ENCODE results near the gene FOXE1. TPM values are rescaled to one million over a fixed set of nuclear protein-coding genes. Genes with fewer than 3 reads are reported as not detected.

The FOXE1 gene
- total and polyA plus RNA-seq, 2 of the 13 experiments (the other 11 are each of a cell fraction or from before 2014, with no cell fraction given), result not detected

DNA sequence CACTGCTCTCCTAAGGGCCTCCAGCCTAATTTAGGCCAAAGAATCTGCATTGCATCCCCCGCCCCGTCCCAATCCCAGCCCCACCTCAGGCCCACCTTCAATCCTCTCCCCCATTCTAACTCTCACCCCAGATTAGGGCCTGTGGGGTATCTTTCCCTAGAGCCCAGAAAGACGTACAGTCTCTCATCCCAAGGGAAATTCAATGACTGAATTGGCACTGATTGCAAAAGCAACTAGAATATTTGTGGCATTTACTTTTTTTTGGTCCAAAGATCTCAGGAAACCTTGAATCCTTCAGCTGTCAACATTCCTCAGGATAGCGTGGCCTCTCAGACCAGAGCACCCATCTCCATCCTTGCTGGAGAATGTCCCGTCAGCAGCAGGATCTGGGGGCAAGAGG lies 38.7 kb downstream of the FOXE1 start:
- 40% methylated on average over 5 of the region's 5 CpGs for WGBS (ENCODE audit: low lambda C conversion rate)
- H3K4me3 ChIP-seq (replicated peaks in 1 of 3; ENCODE audit: insufficient read depth in 1 of 3, low read depth in 2 of 3, low read length in 3 of 3), result no peak overlapping the region
- FAIRE-seq (no peak), DNase-seq (ENCODE audit: low spot score) (no peak), ATAC-seq (no peak)
- ChIA-PET POLR2A (no interaction called here), CTCF (ENCODE audit: low intra/inter-chr PET ratio, low total read pairs) (no interaction called here)
- no TSS peak for BruUV-seq (replicated peaks)
- H3K4me1 ChIP-seq (ENCODE audit: insufficient read depth, low read length), result no peaks in the 10 kb centered on the region
- H2AFZ ChIP-seq (ENCODE audit: low read length), result no peak overlapping the region
- H3K9me3 ChIP-seq (ENCODE audit: low read length), result no peaks in the 10 kb centered on the region
- no peak overlapping the region for H3K27ac ChIP-seq (ENCODE audit: extremely low read length, insufficient read depth, low read length)
- H3K79me2 ChIP-seq (ENCODE audit: insufficient read depth, low read length), result no peaks in the 10 kb centered on the region
- H3K9ac ChIP-seq (ENCODE audit: insufficient read depth, low read depth, low read length), result no peak overlapping the region
- peaks cover 0 to 9% of the 10 kb centered on the region in 2 experiments; a peak in 1 of 5 replicates for H3K27me3 ChIP-seq (ENCODE audit: control insufficient read depth in 1 of 2, insufficient read depth in 2 of 2, low read length in 2 of 2)
- no peak overlapping the region for H3K4me2 ChIP-seq (ENCODE audit: low read depth, low read length)
- in situ Hi-C loops (cut with HindIII; ENCODE audit: extremely low pct_ligation_motif_present, low pct_unique_long_range_greater_than_20kb), result loop anchor here (5.0 kb wide), 1 partner anchor 179 kb away; no protein-coding TSS in a partner anchor
- no peaks in the 10 kb centered on the region for H3K36me3 ChIP-seq (replicated peaks in 1 of 2; ENCODE audit: control insufficient read depth in 1 of 2, insufficient read depth in 2 of 2, low read length in 2 of 2)
- H4K20me1 ChIP-seq (ENCODE audit: insufficient read depth, low read length), result no peaks in the 10 kb centered on the region
- intact Hi-C loops (cut with micrococcal nuclease; ENCODE audit: unreplicated experiment), result loop anchor here (1.0 kb wide), 1 partner anchor 181 kb away; no protein-coding TSS in a partner anchor
- TF ChIP-seq ZMYM3 (CRISPR knock-in tag; IDR thresholded peaks at IDR 0.05), result no peak
- no peak for TF ChIP-seq ZSCAN12 (CRISPR knock-in tag; IDR thresholded peaks at IDR 0.05)
- no peak for TF ChIP-seq ZNF30 (CRISPR knock-in tag; IDR thresholded peaks at IDR 0.05)
- TF ChIP-seq ZNF101 (CRISPR knock-in tag; IDR thresholded peaks at IDR 0.05; ENCODE audit: borderline replicate concordance, low read depth), result no peak
- TF ChIP-seq, protein P1, sequence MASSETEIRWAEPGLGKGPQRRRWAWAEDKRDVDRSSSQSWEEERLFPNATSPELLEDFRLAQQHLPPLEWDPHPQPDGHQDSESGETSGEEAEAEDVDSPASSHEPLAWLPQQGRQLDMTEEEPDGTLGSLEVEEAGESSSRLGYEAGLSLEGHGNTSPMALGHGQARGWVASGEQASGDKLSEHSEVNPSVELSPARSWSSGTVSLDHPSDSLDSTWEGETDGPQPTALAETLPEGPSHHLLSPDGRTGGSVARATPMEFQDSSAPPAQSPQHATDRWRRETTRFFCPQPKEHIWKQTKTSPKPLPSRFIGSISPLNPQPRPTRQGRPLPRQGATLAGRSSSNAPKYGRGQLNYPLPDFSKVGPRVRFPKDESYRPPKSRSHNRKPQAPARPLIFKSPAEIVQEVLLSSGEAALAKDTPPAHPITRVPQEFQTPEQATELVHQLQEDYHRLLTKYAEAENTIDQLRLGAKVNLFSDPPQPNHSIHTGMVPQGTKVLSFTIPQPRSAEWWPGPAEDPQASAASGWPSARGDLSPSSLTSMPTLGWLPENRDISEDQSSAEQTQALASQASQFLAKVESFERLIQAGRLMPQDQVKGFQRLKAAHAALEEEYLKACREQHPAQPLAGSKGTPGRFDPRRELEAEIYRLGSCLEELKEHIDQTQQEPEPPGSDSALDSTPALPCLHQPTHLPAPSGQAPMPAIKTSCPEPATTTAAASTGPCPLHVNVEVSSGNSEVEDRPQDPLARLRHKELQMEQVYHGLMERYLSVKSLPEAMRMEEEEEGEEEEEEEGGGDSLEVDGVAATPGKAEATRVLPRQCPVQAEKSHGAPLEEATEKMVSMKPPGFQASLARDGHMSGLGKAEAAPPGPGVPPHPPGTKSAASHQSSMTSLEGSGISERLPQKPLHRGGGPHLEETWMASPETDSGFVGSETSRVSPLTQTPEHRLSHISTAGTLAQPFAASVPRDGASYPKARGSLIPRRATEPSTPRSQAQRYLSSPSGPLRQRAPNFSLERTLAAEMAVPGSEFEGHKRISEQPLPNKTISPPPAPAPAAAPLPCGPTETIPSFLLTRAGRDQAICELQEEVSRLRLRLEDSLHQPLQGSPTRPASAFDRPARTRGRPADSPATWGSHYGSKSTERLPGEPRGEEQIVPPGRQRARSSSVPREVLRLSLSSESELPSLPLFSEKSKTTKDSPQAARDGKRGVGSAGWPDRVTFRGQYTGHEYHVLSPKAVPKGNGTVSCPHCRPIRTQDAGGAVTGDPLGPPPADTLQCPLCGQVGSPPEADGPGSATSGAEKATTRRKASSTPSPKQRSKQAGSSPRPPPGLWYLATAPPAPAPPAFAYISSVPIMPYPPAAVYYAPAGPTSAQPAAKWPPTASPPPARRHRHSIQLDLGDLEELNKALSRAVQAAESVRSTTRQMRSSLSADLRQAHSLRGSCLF (CRISPR knock-in tag; IDR thresholded peaks at IDR 0.05; ENCODE audit: borderline replicate concordance), result no peak
- TF ChIP-seq, protein P2, sequence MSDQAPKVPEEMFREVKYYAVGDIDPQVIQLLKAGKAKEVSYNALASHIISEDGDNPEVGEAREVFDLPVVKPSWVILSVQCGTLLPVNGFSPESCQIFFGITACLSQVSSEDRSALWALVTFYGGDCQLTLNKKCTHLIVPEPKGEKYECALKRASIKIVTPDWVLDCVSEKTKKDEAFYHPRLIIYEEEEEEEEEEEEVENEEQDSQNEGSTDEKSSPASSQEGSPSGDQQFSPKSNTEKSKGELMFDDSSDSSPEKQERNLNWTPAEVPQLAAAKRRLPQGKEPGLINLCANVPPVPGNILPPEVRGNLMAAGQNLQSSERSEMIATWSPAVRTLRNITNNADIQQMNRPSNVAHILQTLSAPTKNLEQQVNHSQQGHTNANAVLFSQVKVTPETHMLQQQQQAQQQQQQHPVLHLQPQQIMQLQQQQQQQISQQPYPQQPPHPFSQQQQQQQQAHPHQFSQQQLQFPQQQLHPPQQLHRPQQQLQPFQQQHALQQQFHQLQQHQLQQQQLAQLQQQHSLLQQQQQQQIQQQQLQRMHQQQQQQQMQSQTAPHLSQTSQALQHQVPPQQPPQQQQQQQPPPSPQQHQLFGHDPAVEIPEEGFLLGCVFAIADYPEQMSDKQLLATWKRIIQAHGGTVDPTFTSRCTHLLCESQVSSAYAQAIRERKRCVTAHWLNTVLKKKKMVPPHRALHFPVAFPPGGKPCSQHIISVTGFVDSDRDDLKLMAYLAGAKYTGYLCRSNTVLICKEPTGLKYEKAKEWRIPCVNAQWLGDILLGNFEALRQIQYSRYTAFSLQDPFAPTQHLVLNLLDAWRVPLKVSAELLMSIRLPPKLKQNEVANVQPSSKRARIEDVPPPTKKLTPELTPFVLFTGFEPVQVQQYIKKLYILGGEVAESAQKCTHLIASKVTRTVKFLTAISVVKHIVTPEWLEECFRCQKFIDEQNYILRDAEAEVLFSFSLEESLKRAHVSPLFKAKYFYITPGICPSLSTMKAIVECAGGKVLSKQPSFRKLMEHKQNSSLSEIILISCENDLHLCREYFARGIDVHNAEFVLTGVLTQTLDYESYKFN (CRISPR knock-in tag; conservative IDR thresholded peaks at IDR 0.05), result no peak
- no peak for TF ChIP-seq MIER3 (CRISPR knock-in tag; IDR thresholded peaks at IDR 0.05; ENCODE audit: borderline replicate concordance)
- no peak for TF ChIP-seq ZNF136 (CRISPR knock-in tag; IDR thresholded peaks at IDR 0.05; ENCODE audit: low read depth)
- no peak for TF ChIP-seq ZBTB8A (CRISPR knock-in tag; IDR thresholded peaks at IDR 0.05; ENCODE audit: borderline replicate concordance, low read depth)
- TF ChIP-seq SIN3B (IDR thresholded peaks at IDR 0.05; ENCODE audit: low read length), result no peak
- TF ChIP-seq, protein P3, sequence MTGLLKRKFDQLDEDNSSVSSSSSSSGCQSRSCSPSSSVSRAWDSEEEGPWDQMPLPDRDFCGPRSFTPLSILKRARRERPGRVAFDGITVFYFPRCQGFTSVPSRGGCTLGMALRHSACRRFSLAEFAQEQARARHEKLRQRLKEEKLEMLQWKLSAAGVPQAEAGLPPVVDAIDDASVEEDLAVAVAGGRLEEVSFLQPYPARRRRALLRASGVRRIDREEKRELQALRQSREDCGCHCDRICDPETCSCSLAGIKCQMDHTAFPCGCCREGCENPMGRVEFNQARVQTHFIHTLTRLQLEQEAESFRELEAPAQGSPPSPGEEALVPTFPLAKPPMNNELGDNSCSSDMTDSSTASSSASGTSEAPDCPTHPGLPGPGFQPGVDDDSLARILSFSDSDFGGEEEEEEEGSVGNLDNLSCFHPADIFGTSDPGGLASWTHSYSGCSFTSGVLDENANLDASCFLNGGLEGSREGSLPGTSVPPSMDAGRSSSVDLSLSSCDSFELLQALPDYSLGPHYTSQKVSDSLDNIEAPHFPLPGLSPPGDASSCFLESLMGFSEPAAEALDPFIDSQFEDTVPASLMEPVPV (CRISPR knock-in tag; IDR thresholded peaks at IDR 0.05), result no peak
- TF ChIP-seq MTA3 (CRISPR knock-in tag; IDR thresholded peaks at IDR 0.05), result no peak
- TF ChIP-seq KLF15 (CRISPR knock-in tag; IDR thresholded peaks at IDR 0.05; ENCODE audit: borderline replicate concordance), result no peak
